GM18499 (cell line): ENCODE results near the gene ADORA2A.

Experiments
- ATAC-seq: cut with Tn5 transposase; IDR thresholded peaks from one replicate; pipeline ENCODE4 v1.9.1; 2021; ENCODE audit warnings: moderate number of reproducible peaks; ENCODE audit not compliant: insufficient read depth, unreplicated experiment

ADORA2A gene

DNA sequence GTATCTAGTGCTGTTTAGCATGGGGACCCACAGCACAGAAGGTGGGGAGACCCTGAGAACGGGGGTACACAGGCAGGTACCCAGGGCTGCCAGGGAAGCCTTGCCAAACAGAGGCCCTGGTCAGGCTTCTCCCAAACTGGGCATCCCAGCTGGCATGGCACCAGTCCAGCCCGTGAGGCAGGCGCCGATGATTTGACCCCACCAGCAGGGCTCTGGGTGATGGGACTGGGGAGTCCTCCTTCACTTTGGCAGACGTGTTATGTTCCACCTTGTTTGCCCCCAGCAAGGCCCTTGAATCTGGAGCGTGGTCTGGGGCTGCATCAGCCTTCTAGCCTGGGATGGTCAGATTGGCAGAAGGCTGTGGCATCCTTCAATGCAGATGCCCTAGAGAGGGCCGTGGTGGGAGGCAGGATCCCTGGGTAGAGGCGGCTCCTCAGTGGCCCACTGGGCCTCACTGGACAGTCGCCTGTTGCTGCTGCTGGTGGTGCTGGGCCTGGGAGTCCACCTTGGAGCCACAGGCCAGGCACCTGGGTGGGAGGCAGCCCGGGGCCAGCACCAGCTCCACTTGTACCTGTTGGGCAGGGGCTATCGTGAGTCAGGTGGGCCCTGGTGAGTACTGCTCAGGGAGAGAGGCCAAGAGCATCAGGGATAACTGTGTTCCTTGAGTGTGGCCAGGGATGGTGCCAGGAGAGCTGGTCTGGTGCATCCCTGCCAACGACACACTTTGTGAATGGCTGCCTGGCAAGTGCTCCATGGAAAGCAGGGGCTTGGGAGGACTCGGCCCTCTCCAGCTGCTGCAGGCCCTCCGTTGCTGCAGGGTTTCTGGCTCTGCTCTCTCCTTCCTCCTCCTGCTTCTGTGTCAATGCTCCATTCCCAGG lies 3.3 kb downstream of the ADORA2A start:
- ATAC-seq = no peak

DNA sequence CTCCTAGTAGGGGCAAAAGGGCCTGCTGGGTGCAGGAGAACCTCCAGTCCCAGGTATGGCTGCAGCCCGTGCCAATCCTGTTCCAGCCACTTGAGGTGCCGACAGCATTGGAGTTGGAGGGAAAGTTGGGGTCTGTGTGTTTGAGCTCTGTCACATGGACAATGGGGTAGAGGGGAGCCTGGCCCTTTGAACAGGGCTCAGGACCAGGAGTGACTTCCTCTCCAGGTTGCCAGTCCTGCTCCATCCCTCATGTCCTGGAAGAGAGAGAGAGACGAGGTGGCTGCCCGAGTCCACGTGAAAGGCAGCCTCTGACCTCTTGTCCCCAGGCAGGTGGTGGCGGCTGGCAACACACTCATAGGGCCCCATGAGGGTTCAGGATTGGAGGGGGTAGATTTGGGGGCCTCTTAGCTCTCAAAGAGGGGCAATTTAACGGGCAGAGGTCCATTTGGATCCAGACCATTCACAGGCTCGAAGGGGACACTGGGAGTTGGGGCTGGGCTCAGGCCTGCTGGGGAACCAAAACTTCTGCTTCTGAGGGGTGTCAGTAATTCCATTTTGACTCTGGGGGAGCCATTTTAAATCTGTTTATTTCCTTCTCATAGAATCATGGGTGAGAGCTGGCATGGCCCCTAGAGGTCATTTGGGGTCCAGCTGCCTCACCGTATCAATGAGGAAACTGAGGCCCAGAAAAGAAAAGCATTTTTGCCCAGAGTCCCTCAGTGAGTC lies 4.1 kb downstream of the ADORA2A start:
- no peak for ATAC-seq

DNA sequence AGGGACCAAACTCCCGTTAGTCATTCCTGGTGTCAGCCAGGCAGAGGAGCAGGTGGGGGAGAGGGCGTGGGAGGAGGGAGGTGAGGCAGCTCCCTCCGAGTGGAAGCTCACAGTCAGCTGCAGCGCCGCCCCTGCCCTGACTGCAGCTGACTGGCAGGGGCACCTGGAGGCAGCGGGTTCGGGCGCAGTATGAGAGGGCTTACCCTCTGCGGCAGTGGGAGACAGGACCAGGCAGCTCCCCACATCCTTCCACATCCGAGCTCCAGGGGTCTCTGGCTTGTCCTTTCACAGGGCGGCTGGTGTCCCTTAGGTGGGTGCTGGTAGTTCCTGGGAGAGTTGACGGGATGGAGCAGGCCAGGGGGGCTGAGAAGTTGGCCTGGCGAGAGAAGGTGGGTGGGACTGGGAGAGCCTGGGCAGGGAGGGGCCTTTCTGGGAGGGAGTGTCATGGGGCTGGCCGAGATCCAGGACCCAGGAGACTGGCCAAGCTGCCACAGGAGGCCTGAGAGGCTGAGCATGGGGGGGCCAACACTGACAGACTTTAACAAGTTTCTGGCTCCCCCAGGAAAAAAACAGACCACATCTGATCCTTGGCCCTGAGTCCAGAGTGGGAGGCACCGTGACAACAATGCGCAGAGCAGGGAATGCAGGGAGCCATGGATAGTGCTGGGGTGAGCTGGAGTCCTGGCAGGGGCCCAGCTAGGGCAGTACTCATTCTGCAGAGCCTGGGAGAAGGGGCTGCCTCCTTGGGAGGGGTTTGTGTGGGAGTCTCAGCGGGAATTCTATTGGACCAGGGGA lies 4.9 kb downstream of the ADORA2A start:
- no peak for ATAC-seq

DNA sequence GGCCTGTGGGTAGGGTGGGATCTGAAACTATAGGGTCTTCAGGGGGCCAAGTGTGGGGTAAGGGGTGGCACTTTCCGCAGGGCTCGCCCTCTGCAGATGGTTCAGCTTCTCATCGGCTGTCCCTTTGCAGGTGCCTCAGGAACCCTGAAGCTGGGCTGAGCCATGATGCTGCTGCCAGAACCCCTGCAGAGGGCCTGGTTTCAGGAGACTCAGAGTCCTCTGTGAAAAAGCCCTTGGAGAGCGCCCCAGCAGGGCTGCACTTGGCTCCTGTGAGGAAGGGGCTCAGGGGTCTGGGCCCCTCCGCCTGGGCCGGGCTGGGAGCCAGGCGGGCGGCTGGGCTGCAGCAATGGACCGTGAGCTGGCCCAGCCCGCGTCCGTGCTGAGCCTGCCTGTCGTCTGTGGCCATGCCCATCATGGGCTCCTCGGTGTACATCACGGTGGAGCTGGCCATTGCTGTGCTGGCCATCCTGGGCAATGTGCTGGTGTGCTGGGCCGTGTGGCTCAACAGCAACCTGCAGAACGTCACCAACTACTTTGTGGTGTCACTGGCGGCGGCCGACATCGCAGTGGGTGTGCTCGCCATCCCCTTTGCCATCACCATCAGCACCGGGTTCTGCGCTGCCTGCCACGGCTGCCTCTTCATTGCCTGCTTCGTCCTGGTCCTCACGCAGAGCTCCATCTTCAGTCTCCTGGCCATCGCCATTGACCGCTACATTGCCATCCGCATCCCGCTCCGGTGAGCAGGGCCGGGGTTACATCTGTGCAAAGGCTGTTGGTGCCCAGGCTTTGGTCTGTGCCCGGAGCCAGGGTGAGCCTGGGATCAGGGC lies 5.8 kb downstream of the ADORA2A start:
- ATAC-seq = no peak

DNA sequence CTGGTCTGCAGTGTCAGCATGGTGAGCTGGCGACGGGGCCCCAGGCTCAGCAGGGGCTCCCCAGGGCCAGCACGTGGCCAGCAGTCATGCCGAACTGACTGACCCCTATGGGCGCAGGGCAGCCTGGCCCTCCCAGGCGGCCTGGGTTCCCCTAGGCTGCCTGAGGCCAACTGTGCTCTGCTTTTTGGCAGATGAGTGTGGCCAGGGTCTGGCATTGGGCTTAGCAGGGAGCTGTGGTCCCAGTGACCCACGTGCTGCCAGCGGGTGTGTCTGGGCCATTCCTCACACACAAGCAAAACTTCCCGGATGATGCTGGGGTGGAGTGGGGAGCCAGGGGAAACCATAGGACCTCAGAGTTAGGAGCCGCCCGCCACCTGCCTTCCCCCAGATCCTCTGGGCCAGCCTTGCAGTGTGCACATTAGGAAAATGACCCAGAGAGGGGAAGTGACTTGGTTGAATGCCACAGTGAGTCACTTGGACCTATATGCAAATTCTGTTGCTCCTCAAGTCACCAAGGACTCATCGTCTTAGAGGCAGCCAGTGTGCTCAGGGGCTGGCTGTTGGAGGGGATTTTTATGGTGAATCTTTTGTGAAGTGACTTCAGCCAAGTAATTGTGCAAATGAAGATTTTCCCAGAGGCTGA lies 6.5 kb downstream of the ADORA2A start:
- peak; percentile 36 for ATAC-seq

- ATAC-seq = peak; percentile 26
Measured at GRCh38 chr22:24434471-24435322, 7.3 kb downstream of the ADORA2A start.

- ATAC-seq = no peak
Measured at GRCh38 chr22:24435323-24435645, 7.9 kb downstream of the ADORA2A start.

DNA sequence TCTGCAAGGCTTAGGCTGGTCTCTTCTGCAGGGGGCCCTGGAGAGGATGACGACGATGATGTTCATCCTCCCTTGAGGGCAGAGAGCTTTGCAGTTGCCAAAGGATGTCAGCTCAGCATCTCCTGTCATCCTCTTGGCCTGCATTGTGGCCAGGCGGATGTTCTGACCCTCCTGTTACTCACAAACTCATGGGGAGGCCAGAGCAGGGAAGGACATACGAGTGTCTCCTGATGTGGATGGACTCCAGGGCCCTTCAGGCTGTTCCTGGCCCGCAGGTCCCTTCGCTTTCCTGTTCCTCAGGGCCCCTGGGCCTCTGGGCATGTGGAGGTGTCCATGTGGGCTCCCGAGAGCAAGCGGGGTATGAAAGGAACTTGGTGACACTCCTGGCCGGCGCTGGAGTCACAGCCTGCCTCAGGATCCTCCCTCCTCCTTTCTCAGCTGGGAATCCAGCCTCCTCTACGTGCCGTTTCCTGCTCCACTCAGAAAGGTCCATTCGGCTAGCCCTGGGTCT lies 8.5 kb downstream of the ADORA2A start:
- ATAC-seq = no peak

GRCh38 chr22:24436553-24436952 lies 9.2 kb downstream of the ADORA2A start:
- ATAC-seq = no peak

DNA sequence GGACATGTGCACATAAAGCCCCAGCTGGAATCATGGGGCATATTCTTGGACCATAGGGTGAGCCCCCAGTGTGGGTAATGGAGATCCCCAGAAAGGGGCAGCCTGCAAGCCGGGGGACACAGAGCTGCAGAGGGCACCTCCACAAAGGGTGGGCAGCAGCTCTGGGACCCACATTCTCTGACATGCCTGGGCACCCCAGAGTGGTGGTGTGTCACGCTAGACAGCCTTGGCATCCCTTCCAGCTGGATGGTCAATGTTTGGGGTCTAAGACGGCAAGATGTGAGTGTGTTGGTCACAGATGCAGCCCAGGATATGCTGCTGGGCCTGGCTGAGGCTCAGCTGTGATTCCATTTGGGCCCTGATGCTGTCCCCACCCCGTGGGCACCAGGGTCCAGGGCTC lies 9.7 kb downstream of the ADORA2A start:
- ATAC-seq = no peak

- ATAC-seq = no peak
Measured at GRCh38 chr22:24437741-24438328, 10.4 kb downstream of the ADORA2A start.

- no peak for ATAC-seq
Measured at GRCh38 chr22:24440270-24440717, 12.9 kb downstream of the ADORA2A start.

DNA sequence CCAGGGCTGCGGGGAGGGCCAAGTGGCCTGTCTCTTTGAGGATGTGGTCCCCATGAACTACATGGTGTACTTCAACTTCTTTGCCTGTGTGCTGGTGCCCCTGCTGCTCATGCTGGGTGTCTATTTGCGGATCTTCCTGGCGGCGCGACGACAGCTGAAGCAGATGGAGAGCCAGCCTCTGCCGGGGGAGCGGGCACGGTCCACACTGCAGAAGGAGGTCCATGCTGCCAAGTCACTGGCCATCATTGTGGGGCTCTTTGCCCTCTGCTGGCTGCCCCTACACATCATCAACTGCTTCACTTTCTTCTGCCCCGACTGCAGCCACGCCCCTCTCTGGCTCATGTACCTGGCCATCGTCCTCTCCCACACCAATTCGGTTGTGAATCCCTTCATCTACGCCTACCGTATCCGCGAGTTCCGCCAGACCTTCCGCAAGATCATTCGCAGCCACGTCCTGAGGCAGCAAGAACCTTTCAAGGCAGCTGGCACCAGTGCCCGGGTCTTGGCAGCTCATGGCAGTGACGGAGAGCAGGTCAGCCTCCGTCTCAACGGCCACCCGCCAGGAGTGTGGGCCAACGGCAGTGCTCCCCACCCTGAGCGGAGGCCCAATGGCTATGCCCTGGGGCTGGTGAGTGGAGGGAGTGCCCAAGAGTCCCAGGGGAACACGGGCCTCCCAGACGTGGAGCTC lies 13.5 kb downstream of the ADORA2A start:
- no peak for ATAC-seq

GRCh38 chr22:24441406-24442351 lies 14.3 kb downstream of the ADORA2A start:
- no peak for ATAC-seq

DNA sequence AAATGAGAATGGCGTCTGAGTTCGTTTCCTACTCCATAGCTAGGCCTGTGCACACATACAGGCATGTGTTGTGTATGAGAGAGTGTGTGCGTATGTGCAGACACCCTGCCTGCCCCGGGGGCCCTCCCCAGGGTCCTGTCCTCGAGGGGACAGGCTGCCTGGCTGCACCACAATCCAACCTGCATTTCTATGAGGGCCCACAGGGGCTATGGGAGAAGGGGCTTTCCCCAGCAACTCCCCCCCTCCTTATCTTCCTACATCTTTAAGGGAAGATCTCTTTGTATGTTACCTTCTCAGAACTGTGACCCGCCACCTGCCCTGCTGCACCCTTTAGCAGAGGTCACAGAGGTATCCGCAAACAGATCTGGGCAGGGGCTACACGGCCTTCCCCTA lies 14.9 kb downstream of the ADORA2A start:
- no peak for ATAC-seq

GRCh38 chr22:24443668-24444067 lies 16.3 kb downstream of the ADORA2A start:
- no peak for ATAC-seq
